Spleen (tissue), 7 donors: ENCODE results near the gene POLR1E.

Source experiments
- POLR2A ChIP-seq, 3 donors: fragments of 450-650 bp; IDR thresholded peaks; one replicate each; pipeline ENCODE4 v1.5.1; 2017; ENCODE audit warnings: antibody characterized with exemption in 3 of 3, mild to moderate bottlenecking in 1 of 3
- POLR2AphosphoS5 ChIP-seq, 3 donors: sonication (generic); formaldehyde crosslinking; IDR thresholded peaks; one replicate each; pipeline ENCODE4 v1.5.1; 2017; ENCODE audit warnings: antibody characterized with exemption in 3 of 3
- TF ChIP-seq, protein P1 (sequence below), 11 experiments: fragments of 200-600 bp in 7 of 11; fragments of 450-650 bp in 4 of 11; sonication (generic) in 4 of 11; IDR thresholded peaks in 8 of 11; conservative IDR thresholded peaks in 3 of 11; 1 replicate in 7 of 11; 2 replicates in 4 of 11; pipeline versions ENCODE4 v1.4.0 to v1.8.0; 2016 to 2021; ENCODE audit warnings: antibody characterized with exemption in 11 of 11, inconsistent platforms in 4 of 11, mild to moderate bottlenecking in 1 of 11
- donor health status: DM: no; HTN: no; CAD: no; lungs with moderate emphysema.
- donor health status: DM: no; HTN: no; CAD: no.
- donor health status: DM: no; HTN: no; CAD: no.

DNA sequence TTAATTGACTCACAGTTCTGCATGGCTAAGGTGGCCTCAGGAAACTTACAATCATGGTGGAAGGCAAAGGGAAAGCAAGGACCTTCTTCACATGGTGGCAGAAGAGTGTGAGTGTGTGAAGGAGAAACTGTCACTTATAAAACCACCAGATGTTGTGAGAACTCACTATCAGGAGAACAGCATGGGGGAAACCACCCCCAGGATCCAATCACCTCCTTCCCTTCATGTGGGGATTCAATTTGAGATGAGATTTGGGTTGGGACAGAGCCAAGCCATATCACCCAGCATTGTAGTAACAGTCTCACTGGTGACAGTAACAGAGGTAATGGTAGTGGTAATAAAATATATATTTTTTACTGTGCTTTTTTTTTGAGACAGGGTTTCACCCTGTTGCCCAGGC lies 38.6 kb upstream of the POLR1E start:
- TF ChIP-seq, protein P1, sequence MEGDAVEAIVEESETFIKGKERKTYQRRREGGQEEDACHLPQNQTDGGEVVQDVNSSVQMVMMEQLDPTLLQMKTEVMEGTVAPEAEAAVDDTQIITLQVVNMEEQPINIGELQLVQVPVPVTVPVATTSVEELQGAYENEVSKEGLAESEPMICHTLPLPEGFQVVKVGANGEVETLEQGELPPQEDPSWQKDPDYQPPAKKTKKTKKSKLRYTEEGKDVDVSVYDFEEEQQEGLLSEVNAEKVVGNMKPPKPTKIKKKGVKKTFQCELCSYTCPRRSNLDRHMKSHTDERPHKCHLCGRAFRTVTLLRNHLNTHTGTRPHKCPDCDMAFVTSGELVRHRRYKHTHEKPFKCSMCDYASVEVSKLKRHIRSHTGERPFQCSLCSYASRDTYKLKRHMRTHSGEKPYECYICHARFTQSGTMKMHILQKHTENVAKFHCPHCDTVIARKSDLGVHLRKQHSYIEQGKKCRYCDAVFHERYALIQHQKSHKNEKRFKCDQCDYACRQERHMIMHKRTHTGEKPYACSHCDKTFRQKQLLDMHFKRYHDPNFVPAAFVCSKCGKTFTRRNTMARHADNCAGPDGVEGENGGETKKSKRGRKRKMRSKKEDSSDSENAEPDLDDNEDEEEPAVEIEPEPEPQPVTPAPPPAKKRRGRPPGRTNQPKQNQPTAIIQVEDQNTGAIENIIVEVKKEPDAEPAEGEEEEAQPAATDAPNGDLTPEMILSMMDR (IDR thresholded peaks at IDR 0.05 in 8 of 11, conservative IDR thresholded peaks at IDR 0.05 in 3 of 11), result no peak
- TF ChIP-seq POLR2AphosphoS5 (IDR thresholded peaks at IDR 0.05) (no peak), POLR2A (IDR thresholded peaks at IDR 0.05) (no peak)
